ENCODE measurements around the gene CFAP46. TPM values are rescaled to one million over a fixed set of nuclear protein-coding genes. Genes with fewer than 3 reads are reported as not detected.

Gene CFAP46
- total and polyA plus RNA-seq, 2 of the 8 experiments (the other 6 are each of a cell fraction or from before 2014, with no cell fraction given), result 2.6 to 4.8 TPM

- TF ChIP-seq SAP30 (IDR thresholded peaks at IDR 0.05; ENCODE audit: insufficient read depth, insufficient replicate concordance, low read length) (no peak), SRF (IDR thresholded peaks at IDR 0.05; ENCODE audit: low read depth, low read length) (no peak), POLR2AphosphoS5 (IDR thresholded peaks at IDR 0.05; ENCODE audit: low read depth, low read length) (no peak), RXRA (IDR thresholded peaks at IDR 0.05; ENCODE audit: insufficient read depth, low read depth, low read length) (no peak), GABPA (IDR thresholded peaks at IDR 0.05; ENCODE audit: borderline replicate concordance, insufficient read depth, low read length) (no peak)
Observed at GRCh38 chr10:132940791-132941465, 1.4 kb downstream of the CFAP46 start (continued).
